MM.1S (cell line): ENCODE measurements around the gene CNNM3.

Experiments used
- DNase-seq: peaks from one replicate; pipeline ENCODE4 v3.0.0-alpha.2; 2015
- H2AFZ ChIP-seq: fragments of 300-600 bp; sonication (generic); 2 replicates; pipeline ENCODE4 v1.6.0; 2016; ENCODE audit warnings: antibody characterized with exemption, low read length
- H3F3A ChIP-seq: fragments of 300-600 bp; sonication (generic); 2 replicates; pipeline ENCODE4 v1.6.1; 2016; ENCODE audit warnings: mild to moderate bottlenecking, antibody characterized with exemption, low read length, moderate library complexity, mixed read lengths; ENCODE audit not compliant: insufficient read depth
- H3K27ac ChIP-seq: fragments of 300-600 bp; sonication (generic); 2 replicates; pipeline ENCODE4 v1.5.1; 2016; ENCODE audit warnings: mild to moderate bottlenecking, low read length
- H3K27me3 ChIP-seq: fragments of 300-600 bp; sonication (generic); replicated peaks from 2 replicates; pipeline ENCODE4 v1.6.0; 2016; ENCODE audit warnings: low read length; ENCODE audit not compliant: insufficient read depth
- H3K36me3 ChIP-seq: fragments of 300-600 bp; sonication (generic); replicated peaks from 2 replicates; pipeline ENCODE4 v1.6.1; 2016; ENCODE audit warnings: mild to moderate bottlenecking, low read length, mixed read lengths; ENCODE audit not compliant: insufficient read depth
- H3K4me1 ChIP-seq: fragments of 300-600 bp; sonication (generic); 2 replicates; pipeline ENCODE4 v1.6.1; 2016; ENCODE audit warnings: low read length, mixed read lengths
- H3K4me2 ChIP-seq: fragments of 300-600 bp; sonication (generic); 2 replicates; pipeline ENCODE4 v1.6.0; 2016; ENCODE audit warnings: low read depth, low read length
- H3K4me3 ChIP-seq: fragments of 300-600 bp; sonication (generic); 2 replicates; pipeline ENCODE4 v1.5.1; 2016; ENCODE audit warnings: low read length, mixed read lengths
- H3K79me2 ChIP-seq: fragments of 300-600 bp; sonication (generic); 2 replicates; pipeline ENCODE4 v1.6.1; 2016; ENCODE audit warnings: mixed run types, low read length, mixed read lengths
- H3K9ac ChIP-seq: fragments of 300-600 bp; sonication (generic); 2 replicates; pipeline ENCODE4 v1.6.1; 2016; ENCODE audit warnings: low read length, mixed read lengths
- H3K9me2 ChIP-seq: fragments of 300-600 bp; sonication (generic); replicated peaks from 2 replicates; pipeline ENCODE4 v1.6.1; 2016; ENCODE audit warnings: mild to moderate bottlenecking, low read length, mixed read lengths; ENCODE audit not compliant: insufficient read depth
- H3K9me3 ChIP-seq: fragments of 300-600 bp; sonication (generic); replicated peaks from 2 replicates; pipeline ENCODE4 v1.6.1; 2016; ENCODE audit warnings: mild to moderate bottlenecking, low read length, mixed read lengths; ENCODE audit not compliant: insufficient read depth
- H4K20me1 ChIP-seq: fragments of 300-600 bp; sonication (generic); 2 replicates; pipeline ENCODE4 v1.6.1; 2016; ENCODE audit warnings: mild to moderate bottlenecking, low read length, moderate library complexity, mixed read lengths; ENCODE audit not compliant: insufficient read depth
- CTCF ChIP-seq: fragments of 300-600 bp; sonication (generic); IDR thresholded peaks from 2 replicates; pipeline ENCODE4 v1.5.1; 2016; ENCODE audit warnings: antibody characterized with exemption, low read length, mixed read lengths
- EZH2 ChIP-seq: fragments of 300-600 bp; sonication (generic); optimal IDR thresholded peaks from 2 replicates; pipeline ENCODE3; 2017; ENCODE audit warnings: low read depth, mild to moderate bottlenecking, antibody characterized with exemption, low read length, mixed read lengths
- EZH2phosphoT487 ChIP-seq: fragments of 300-600 bp; sonication (generic); IDR thresholded peaks from 2 replicates; pipeline ENCODE4 v1.6.1; 2018; ENCODE audit warnings: antibody characterized with exemption, low read length

The CNNM3 gene

GRCh38 chr2:96816127-96816835 lies at the start of gene CNNM3:
Gene CNNM3, plus strand, starts transcription at chr2:96816268. Its CDS starts 10 bp downstream, at chr2:96816278.
- H3F3A ChIP-seq: peaks cover 8% of the 10 kb centered on the region; the same call in 1 of the 2 replicates
- no peaks in the 10 kb centered on the region for H3K9me2 ChIP-seq
- H4K20me1 ChIP-seq: no peaks in the 10 kb centered on the region
- peaks cover 43% of the 10 kb centered on the region for H3K79me2 ChIP-seq
- H3K4me1 ChIP-seq: peaks cover 24% of the 10 kb centered on the region
- H3K4me3 ChIP-seq: peak within 1 kb of the TSS; percentile 91
- no peaks in the 10 kb centered on the region for H3K36me3 ChIP-seq
- H3K9me3 ChIP-seq: no peaks in the 10 kb centered on the region
- H3K27ac ChIP-seq: peak within 1 kb of the TSS; percentile 83
- peak; percentile 95 for DNase-seq
- H3K4me2 ChIP-seq: peak within 1 kb of the TSS; percentile 98
- peak within 1 kb of the TSS; percentile 78 for H3K9ac ChIP-seq
- peak within 1 kb of the TSS; percentile 98 for H2AFZ ChIP-seq
- TF ChIP-seq CTCF (peak; percentile 47), EZH2 (no peak), EZH2phosphoT487 (no peak)
- no peaks in the 10 kb centered on the region for H3K27me3 ChIP-seq

GRCh38 chr2:96767135-96767871 lies 48.8 kb upstream of the CNNM3 start:
- peaks cover 26% of the 10 kb centered on the region for H3K79me2 ChIP-seq
- H3K4me2 ChIP-seq: no peak overlapping the region
- H3K4me1 ChIP-seq: peaks cover 14% of the 10 kb centered on the region
- no peaks in the 10 kb centered on the region for H3K27me3 ChIP-seq
- H3K4me3 ChIP-seq: no peak overlapping the region
- H4K20me1 ChIP-seq: no peaks in the 10 kb centered on the region
- no peaks in the 10 kb centered on the region for H3K9me2 ChIP-seq
- H3F3A ChIP-seq: peaks cover 9% of the 10 kb centered on the region; the same call in 1 of the 2 replicates
- H2AFZ ChIP-seq: no peak overlapping the region
- H3K36me3 ChIP-seq: no peaks in the 10 kb centered on the region
- no peak overlapping the region for H3K9ac ChIP-seq
- no peak for TF ChIP-seq EZH2
- no peak overlapping the region for H3K27ac ChIP-seq
- no peaks in the 10 kb centered on the region for H3K9me3 ChIP-seq
- no peak for DNase-seq

- DNase-seq: no peak
- H3K9ac ChIP-seq: no peak overlapping the region
- no peak overlapping the region for H3K27ac ChIP-seq
Observed at GRCh38 chr2:96768083-96768561, 47.9 kb upstream of the CNNM3 start.

More at GRCh38 chr2:96768083-96768561, 47.9 kb upstream of the CNNM3 start:
- TF ChIP-seq CTCF: no peak
- Histone ChIP-seq H3K36me3 (no peaks in the 10 kb centered on the region), H3F3A (peaks cover 2% of the 10 kb centered on the region; the same call in 1 of the 2 replicates), H3K9me3 (no peaks in the 10 kb centered on the region), H3K9me2 (no peaks in the 10 kb centered on the region), H3K4me3 (no peak overlapping the region), H3K4me1 (peaks cover 10% of the 10 kb centered on the region), H3K4me2 (no peak overlapping the region), H3K79me2 (peaks cover 25% of the 10 kb centered on the region), H2AFZ (no peak overlapping the region), H3K27me3 (no peaks in the 10 kb centered on the region), H4K20me1 (no peaks in the 10 kb centered on the region)
